K562 (cell line): ENCODE results near the gene MITF. TPM values are rescaled to one million over a fixed set of nuclear protein-coding genes. Genes with fewer than 3 reads are reported as not detected.

ENCODE experiments used
- ATF4 ChIP-seq: fragments of 450-650 bp; formaldehyde crosslinking; IDR thresholded peaks from 2 replicates; pipeline ENCODE4 v1.4.0; 2022; ENCODE audit warnings: mild to moderate bottlenecking, moderate library complexity
- GABPB2 ChIP-seq: fragments of 250-450 bp; sonication (Bioruptor Pico); conservative IDR thresholded peaks from 2 replicates; pipeline ENCODE4 v1.5.1; 2021; ENCODE audit warnings: mild to moderate bottlenecking
- NFATC3 ChIP-seq: fragments of 450-650 bp; IDR thresholded peaks from 2 replicates; pipeline ENCODE4 v1.6.1; 2017; ENCODE audit warnings: mild to moderate bottlenecking
- NFRKB ChIP-seq: fragments of 450-650 bp; IDR thresholded peaks from 2 replicates; pipeline ENCODE4 v1.6.1; 2016; ENCODE audit warnings: low read depth
- NRF1 ChIP-seq, 2 experiments: fragments of 450-650 bp; IDR thresholded peaks in 1 of 2; conservative IDR thresholded peaks in 1 of 2; 2 replicates each; pipeline ENCODE4 v1.6.1; 2014; ENCODE audit warnings: mild to moderate bottlenecking in 2 of 2
- PKNOX1 ChIP-seq: fragments of 450-650 bp; IDR thresholded peaks from 2 replicates; pipeline ENCODE4 v1.6.1; 2016
- POLR3A ChIP-seq: IDR thresholded peaks from 2 replicates; pipeline ENCODE4 v1.6.1; 2011; ENCODE audit warnings: borderline replicate concordance, mild to moderate bottlenecking, moderate library complexity; ENCODE audit not compliant: insufficient read length, insufficient read depth; ENCODE audit errors: extremely low read depth
- SETDB1 ChIP-seq: IDR thresholded peaks from one replicate; pipeline ENCODE4 v1.6.1; 2012; ENCODE audit warnings: low read length, control low read depth, inconsistent platforms
- ZNF121 ChIP-seq: sonication (generic); formaldehyde crosslinking; conservative IDR thresholded peaks from 2 replicates; pipeline ENCODE4 v1.8.0; 2022; ENCODE audit warnings: missing genetic modification reagents
- ZNF384 ChIP-seq: IDR thresholded peaks from 2 replicates; pipeline ENCODE4 v1.6.1; 2012; ENCODE audit warnings: low read depth, low read length, improper control_type of control experiment
- ZNF592 ChIP-seq: fragments of 450-650 bp; IDR thresholded peaks from 2 replicates; pipeline ENCODE4 v1.6.1; 2017; ENCODE audit warnings: antibody characterized with exemption, mild to moderate bottlenecking
- ZNF717 ChIP-seq: fragments of 250-450 bp; sonication (Bioruptor Pico); IDR thresholded peaks from 2 replicates; pipeline ENCODE4 v1.5.0; 2021
- ZNF766 ChIP-seq: fragments of 200-800 bp; sonication (Bioruptor generic); conservative IDR thresholded peaks from 2 replicates; pipeline ENCODE4 v1.6.1; 2016; ENCODE audit warnings: missing genetic modification characterization, missing compliant biosample characterization
- polyA plus RNA-seq, 8 experiments: library from polyadenylated mRNA; depleted of rRNA in 4 of 8; stranded (reverse) in 5 of 8; unstranded in 3 of 8; fragments of >200 nt; fragmentation: Nextera tagmentation in 2 of 8; fragmentation: Illumina TruSeq in 1 of 8; extraction: Ambion mirVana in 2 of 8; extraction: Trizol in 1 of 8; gene quantifications; 2 replicates each; pipeline versions ENCODE4 v1.2.1 to v1.2.3, GENCODE V29; 2011 to 2014; ENCODE audit warnings: inconsistent platforms in 1 of 8, missing spikeins in 1 of 8
- total RNA-seq, 7 experiments: library from RNA; depleted of rRNA in 6 of 7; stranded (reverse); fragments of >200 nt in 6 of 7; fragmentation: Illumina TruSeq in 2 of 7; extraction: Trizol in 2 of 7; gene quantifications; 2 replicates each; pipeline versions ENCODE4 v1.2.1 to v1.2.3, GENCODE V29; 2011 to 2021; ENCODE audit warnings: low replicate concordance in 1 of 7
- TF ChIP-seq, protein P1 (sequence below): fragments of 450-650 bp; IDR thresholded peaks from 2 replicates; pipeline ENCODE4 v1.6.1; 2014; ENCODE audit warnings: low read depth, mild to moderate bottlenecking, moderate library complexity, borderline replicate concordance
- TF ChIP-seq, protein P2 (sequence below): sonication (generic); formaldehyde crosslinking; IDR thresholded peaks from 2 replicates; pipeline ENCODE4 v1.8.0; 2022; ENCODE audit warnings: missing genetic modification reagents, mild to moderate bottlenecking, moderate library complexity, borderline replicate concordance
- TF ChIP-seq, protein P3 (sequence below): fragments of 450-650 bp; conservative IDR thresholded peaks from 2 replicates; pipeline ENCODE4 v1.6.1; 2016; ENCODE audit warnings: missing genetic modification characterization, low read depth, mild to moderate bottlenecking, missing compliant biosample characterization, moderate library complexity

The MITF gene
- total and polyA plus RNA-seq, 9 of the 15 experiments (the other 6 are each of a cell fraction or from before 2014, with no cell fraction given): 5.6 to 14.9 (median 11.1) TPM

DNA sequence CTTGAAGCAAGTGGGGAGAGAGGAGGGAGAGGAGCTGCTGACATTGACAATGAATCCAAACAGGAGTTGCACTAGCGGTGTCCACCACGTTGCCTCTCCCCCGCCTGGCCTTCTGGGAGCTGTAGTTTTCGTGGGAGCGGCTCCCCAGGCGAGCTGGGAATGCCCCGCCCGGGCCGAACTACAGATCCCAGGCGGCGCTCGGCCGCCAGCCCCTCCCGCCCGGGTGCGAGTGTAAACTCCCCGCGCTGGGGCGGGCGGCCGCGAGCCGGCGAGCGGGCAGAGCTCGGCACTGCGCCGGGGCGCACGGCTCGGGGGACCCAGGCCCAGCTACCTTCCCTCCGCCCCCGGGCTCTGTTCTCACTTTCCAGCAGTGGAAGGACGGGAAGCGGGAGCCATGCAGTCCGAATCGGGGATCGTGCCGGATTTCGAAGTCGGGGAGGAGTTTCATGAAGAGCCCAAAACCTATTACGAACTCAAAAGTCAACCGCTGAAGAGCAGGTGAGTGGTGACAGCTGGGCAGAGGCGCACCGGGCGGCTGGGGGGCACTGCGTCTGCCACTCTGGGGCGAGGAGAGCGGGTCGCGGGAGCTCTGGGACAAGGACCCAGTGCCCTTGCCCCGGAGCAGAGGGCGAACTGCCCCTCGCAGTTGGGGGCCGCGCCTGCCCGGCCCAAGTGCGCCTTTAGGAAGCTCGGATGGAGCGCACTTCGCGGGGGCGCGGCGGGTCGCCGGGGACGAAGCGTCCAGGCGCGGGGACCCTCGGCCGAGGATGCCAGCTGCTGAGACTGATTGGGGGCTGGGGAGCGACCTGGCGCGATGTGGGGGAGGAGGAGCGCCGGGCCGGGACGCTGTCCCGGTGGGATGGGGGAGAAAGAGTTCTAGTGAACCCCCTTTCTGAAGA is at the start of gene MITF (continued):
- TF ChIP-seq, protein P1, sequence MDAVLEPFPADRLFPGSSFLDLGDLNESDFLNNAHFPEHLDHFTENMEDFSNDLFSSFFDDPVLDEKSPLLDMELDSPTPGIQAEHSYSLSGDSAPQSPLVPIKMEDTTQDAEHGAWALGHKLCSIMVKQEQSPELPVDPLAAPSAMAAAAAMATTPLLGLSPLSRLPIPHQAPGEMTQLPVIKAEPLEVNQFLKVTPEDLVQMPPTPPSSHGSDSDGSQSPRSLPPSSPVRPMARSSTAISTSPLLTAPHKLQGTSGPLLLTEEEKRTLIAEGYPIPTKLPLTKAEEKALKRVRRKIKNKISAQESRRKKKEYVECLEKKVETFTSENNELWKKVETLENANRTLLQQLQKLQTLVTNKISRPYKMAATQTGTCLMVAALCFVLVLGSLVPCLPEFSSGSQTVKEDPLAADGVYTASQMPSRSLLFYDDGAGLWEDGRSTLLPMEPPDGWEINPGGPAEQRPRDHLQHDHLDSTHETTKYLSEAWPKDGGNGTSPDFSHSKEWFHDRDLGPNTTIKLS: peak; percentile 68; the same call in 1 of the 2 replicates
- no peak for TF ChIP-seq POLR3A
- TF ChIP-seq ZNF121 (CRISPR knock-in tag): no peak
- TF ChIP-seq ZNF384: no peak
- TF ChIP-seq, protein P2, sequence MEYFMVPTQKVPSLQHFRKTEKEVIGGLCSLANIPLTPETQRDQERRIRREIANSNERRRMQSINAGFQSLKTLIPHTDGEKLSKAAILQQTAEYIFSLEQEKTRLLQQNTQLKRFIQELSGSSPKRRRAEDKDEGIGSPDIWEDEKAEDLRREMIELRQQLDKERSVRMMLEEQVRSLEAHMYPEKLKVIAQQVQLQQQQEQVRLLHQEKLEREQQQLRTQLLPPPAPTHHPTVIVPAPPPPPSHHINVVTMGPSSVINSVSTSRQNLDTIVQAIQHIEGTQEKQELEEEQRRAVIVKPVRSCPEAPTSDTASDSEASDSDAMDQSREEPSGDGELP (CRISPR knock-in tag): peak; percentile 60; the same call in 1 of the 2 replicates
- 0 out of 2 replicates have a peak, but pooled peaks have one; percentile 13 for TF ChIP-seq ATF4
- TF ChIP-seq NFRKB: no peak
- TF ChIP-seq PKNOX1: 0 out of 2 replicates have a peak, but pooled peaks have one; percentile 23
- no peak for TF ChIP-seq GABPB2
- TF ChIP-seq, protein P3, sequence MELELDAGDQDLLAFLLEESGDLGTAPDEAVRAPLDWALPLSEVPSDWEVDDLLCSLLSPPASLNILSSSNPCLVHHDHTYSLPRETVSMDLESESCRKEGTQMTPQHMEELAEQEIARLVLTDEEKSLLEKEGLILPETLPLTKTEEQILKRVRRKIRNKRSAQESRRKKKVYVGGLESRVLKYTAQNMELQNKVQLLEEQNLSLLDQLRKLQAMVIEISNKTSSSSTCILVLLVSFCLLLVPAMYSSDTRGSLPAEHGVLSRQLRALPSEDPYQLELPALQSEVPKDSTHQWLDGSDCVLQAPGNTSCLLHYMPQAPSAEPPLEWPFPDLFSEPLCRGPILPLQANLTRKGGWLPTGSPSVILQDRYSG (tag): no peak
- peak; percentile 90 for TF ChIP-seq ZNF592
- peak; percentile 87 for TF ChIP-seq ZNF766
- no peak for TF ChIP-seq NFATC3
- no peak for TF ChIP-seq SETDB1
- peak in 1 of 2 experiments; percentile 15; a peak in 2 of 4 replicates for TF ChIP-seq NRF1 (conservative IDR thresholded peaks at IDR 0.05 in 1 of 2, IDR thresholded peaks at IDR 0.05 in 1 of 2)
- TF ChIP-seq ZNF717: no peak
